Measurements from ENCODE around the gene ABHD15. TPM values are rescaled to one million over a fixed set of nuclear protein-coding genes. Genes with fewer than 3 reads are reported as not detected.

The ABHD15 gene
- total and polyA plus RNA-seq, 9 of the 15 experiments (the other 6 are each of a cell fraction or from before 2014, with no cell fraction given), result 0.85 to 4.2 (median 2.1) TPM

- TF ChIP-seq RAD21 (CRISPR knock-in tag; conservative IDR thresholded peaks at IDR 0.05 in 1 of 2, IDR thresholded peaks at IDR 0.05 in 1 of 2) (peak in 1 of 2 experiments; percentile 33; a peak in 1 of 4 replicates), SAFB2 (IDR thresholded peaks at IDR 0.05; ENCODE audit: borderline replicate concordance, low read depth, low read length, severe bottlenecking) (no peak), RNF2 (IDR thresholded peaks at IDR 0.05) (no peak), ARID4B (CRISPR knock-in tag; IDR thresholded peaks at IDR 0.05) (peak; percentile 47; the same call in 1 of the 2 replicates), FOS (IDR thresholded peaks at IDR 0.05; ENCODE audit: extremely low read depth, insufficient read length) (no peak), GTF2E2 (tag; IDR thresholded peaks at IDR 0.05) (no peak), ZNF407 (IDR thresholded peaks at IDR 0.05; ENCODE audit: low read depth) (no peak), ATF1 (CRISPR knock-in tag; IDR thresholded peaks at IDR 0.05) (no peak), ATF1 (tag; IDR thresholded peaks at IDR 0.05) (peak; percentile 37; the same call in 1 of the 2 replicates), CREBBP (IDR thresholded peaks at IDR 0.05; ENCODE audit: low read depth, low read length) (no peak), ZBTB17 (CRISPR knock-in tag; IDR thresholded peaks at IDR 0.05) (no peak), NELFE (IDR thresholded peaks at IDR 0.05; ENCODE audit: insufficient read depth, insufficient read length) (no peak)
- TF ChIP-seq, protein P1, sequence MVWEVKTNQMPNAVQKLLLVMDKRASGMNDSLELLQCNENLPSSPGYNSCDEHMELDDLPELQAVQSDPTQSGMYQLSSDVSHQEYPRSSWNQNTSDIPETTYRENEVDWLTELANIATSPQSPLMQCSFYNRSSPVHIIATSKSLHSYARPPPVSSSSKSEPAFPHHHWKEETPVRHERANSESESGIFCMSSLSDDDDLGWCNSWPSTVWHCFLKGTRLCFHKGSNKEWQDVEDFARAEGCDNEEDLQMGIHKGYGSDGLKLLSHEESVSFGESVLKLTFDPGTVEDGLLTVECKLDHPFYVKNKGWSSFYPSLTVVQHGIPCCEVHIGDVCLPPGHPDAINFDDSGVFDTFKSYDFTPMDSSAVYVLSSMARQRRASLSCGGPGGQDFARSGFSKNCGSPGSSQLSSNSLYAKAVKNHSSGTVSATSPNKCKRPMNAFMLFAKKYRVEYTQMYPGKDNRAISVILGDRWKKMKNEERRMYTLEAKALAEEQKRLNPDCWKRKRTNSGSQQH (CRISPR knock-in tag; IDR thresholded peaks at IDR 0.05), result no peak
Measured at GRCh38 chr17:29567554-29568330, 905 bp upstream of the ABHD15 start (continued).
